Spinal cord (tissue), 10 donors: ENCODE measurements around the gene FNIP2. TPM values are rescaled to one million over a fixed set of nuclear protein-coding genes. Genes with fewer than 3 reads are reported as not detected.
"Not testable (repeated sequence)": the region's sequence is repeated elsewhere in the genome, so short reads cannot be mapped to it uniquely, and the experiment has no call there.

Source experiments
- DNase-seq, 6 donors: peaks; one replicate each; pipeline versions ENCODE4 v3.0.0 to v3.0.0-alpha.2; 2013 to 2015; ENCODE audit warnings: low spot score in 6 of 6, low read depth in 4 of 6
- H3K27ac ChIP-seq: one replicate; pipeline ENCODE4 v1.5.1; 2013; ENCODE audit warnings: low read depth, low read length, control low read depth
- H3K27me3 ChIP-seq: one replicate; pipeline ENCODE4 v1.6.1; 2013; ENCODE audit warnings: low read length; ENCODE audit not compliant: control insufficient read depth, insufficient read depth
- H3K36me3 ChIP-seq: one replicate; pipeline ENCODE4 v1.6.1; 2013; ENCODE audit warnings: low read length; ENCODE audit not compliant: control insufficient read depth, insufficient read depth
- H3K4me1 ChIP-seq: one replicate; pipeline ENCODE4 v1.6.1; 2013; ENCODE audit warnings: low read length; ENCODE audit not compliant: control insufficient read depth, insufficient read depth
- H3K4me3 ChIP-seq: one replicate; pipeline ENCODE4 v1.5.1; 2013; ENCODE audit warnings: low read depth, low read length, control low read depth
- H3K9me3 ChIP-seq: one replicate; pipeline ENCODE4 v1.6.1; 2013; ENCODE audit warnings: low read length; ENCODE audit not compliant: control insufficient read depth, insufficient read depth
- WGBS: methylation state at CpG from one replicate; pipeline ENCODE4 v1.1.5; 2013; ENCODE audit warnings: missing lambda C conversion rate; ENCODE audit not compliant: insufficient coverage; 5-methylcytosine and 5-hydroxymethylcytosine counted together
- polyA plus RNA-seq, 2 donors: library from polyadenylated mRNA; unstranded; fragments of 120-200 nt; gene quantifications; one replicate each; pipeline ENCODE4 v1.2.1, GENCODE V29; 2013; ENCODE audit not compliant: insufficient read length in 2 of 2
- total RNA-seq, 2 donors: library from RNA; depleted of rRNA in 1 of 2; stranded (reverse); fragments of 120-200 nt in 1 of 2; fragments of >200 nt in 1 of 2; gene quantifications; one replicate each; pipeline versions ENCODE4 v1.2.3 to v1.2.4, GENCODE V29; 2013 to 2014
- donor health status: healthy.

FNIP2 gene
- total and polyA plus RNA-seq, 4 donors: 19.4 to 59.2 (median 28.7) TPM

DNA sequence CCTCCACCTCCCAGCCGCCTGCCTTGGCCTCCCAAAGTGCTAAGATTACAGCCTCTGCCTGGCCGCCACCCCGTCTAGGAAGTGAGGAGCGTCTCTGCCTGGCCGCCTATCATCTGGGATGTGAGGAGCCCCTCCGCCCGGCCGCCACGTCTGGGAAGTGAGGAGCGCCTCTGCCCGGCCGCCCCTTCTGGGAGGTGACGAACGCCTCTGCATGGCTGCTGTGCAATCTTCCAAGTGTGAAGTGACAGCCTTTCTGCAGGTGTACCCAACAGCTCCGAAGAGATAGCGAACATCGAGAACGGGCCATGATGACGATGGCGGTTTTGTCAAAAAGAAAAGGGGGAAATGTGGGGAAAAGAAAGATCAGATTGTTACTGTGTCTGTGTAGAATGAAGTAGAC is 9.3 kb upstream of the FNIP2 start:
- 93% methylated on average over 19 of the region's 20 CpGs for WGBS
- not testable (repeated sequence) for H3K36me3 ChIP-seq, DNase-seq, H3K4me3 ChIP-seq, H3K27me3 ChIP-seq, H3K27ac ChIP-seq, H3K4me1 ChIP-seq, H3K9me3 ChIP-seq

DNA sequence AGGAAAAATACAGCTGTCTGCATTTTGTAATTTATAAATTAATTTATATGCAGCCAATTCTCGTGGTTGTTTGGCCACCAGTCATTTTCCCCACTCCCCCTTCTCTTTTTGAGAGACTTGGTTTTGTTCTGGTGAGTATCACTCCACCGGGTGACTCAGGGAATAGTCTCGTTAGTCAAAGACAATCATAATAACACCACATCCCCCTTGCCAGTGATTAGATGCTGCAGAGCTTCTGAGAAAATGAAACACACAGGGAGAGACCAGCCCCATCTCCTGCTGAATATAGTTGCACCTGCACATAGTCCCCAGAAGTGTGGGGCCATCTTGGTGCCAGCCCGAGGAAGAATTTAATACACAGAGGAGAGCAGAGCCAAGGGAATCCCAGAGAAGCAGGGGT is 8.0 kb upstream of the FNIP2 start:
- WGBS: 100% methylated on average over 1 of the region's 4 CpGs
- no peak for DNase-seq
- no peaks in the 10 kb centered on the region for H3K9me3 ChIP-seq
- H3K27me3 ChIP-seq: no peaks in the 10 kb centered on the region
- no peaks in the 10 kb centered on the region for H3K36me3 ChIP-seq
- H3K4me3 ChIP-seq: no peak overlapping the region
- H3K4me1 ChIP-seq: no peaks in the 10 kb centered on the region
- no peak overlapping the region for H3K27ac ChIP-seq

DNA sequence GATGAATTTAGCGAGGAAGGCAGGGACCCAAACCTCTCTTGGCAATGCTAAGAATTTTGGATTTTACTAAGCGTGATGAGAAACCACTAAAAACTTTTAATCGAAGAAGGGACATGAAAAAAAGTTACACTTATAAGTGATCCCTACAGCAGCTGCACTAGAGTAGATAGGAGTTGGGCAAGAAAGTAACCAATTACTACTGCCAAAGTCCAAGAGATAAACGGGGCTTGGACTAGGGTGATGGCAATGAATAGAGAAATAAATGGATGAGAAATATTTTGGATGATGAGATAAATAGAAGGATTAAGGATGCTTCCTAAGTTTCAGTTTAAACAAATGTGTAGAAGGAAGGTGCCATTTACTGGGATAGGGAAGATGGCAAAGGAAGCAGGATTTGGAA is 6.3 kb upstream of the FNIP2 start:
- Histone ChIP-seq H3K27me3 (no peaks in the 10 kb centered on the region), H3K36me3 (no peaks in the 10 kb centered on the region), H3K4me1 (no peaks in the 10 kb centered on the region), H3K9me3 (no peaks in the 10 kb centered on the region), H3K27ac (no peak overlapping the region), H3K4me3 (no peak overlapping the region)
- 100% methylated on average over 2 of the region's 4 CpGs for WGBS
- no peak for DNase-seq

DNA sequence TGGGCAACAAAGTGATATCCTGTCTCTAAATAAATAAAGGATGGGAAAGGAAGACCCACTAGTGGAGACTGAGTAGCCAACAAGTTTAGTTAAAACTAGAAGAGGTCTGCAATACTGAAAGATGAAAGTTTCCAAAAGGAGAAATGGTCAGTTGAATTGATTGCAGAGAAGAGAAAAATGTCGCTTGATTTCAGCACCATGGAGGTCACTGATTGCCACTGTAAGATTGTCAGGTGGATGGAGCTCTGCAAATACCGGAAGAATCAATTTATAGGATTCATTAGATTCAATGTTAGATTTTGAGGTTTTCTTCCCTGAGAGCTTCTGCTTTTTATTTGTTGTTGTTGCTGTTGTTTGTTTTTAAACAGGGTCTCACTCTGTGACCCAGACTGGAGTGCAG is 5.4 kb upstream of the FNIP2 start:
- no peaks in the 10 kb centered on the region for H3K27me3 ChIP-seq
- H3K27ac ChIP-seq: no peak overlapping the region
- H3K9me3 ChIP-seq: no peaks in the 10 kb centered on the region
- no peaks in the 10 kb centered on the region for H3K4me1 ChIP-seq
- H3K4me3 ChIP-seq: no peak overlapping the region
- 50% methylated on average over 2 of the region's 2 CpGs for WGBS
- H3K36me3 ChIP-seq: no peaks in the 10 kb centered on the region
- DNase-seq: no peak

DNA sequence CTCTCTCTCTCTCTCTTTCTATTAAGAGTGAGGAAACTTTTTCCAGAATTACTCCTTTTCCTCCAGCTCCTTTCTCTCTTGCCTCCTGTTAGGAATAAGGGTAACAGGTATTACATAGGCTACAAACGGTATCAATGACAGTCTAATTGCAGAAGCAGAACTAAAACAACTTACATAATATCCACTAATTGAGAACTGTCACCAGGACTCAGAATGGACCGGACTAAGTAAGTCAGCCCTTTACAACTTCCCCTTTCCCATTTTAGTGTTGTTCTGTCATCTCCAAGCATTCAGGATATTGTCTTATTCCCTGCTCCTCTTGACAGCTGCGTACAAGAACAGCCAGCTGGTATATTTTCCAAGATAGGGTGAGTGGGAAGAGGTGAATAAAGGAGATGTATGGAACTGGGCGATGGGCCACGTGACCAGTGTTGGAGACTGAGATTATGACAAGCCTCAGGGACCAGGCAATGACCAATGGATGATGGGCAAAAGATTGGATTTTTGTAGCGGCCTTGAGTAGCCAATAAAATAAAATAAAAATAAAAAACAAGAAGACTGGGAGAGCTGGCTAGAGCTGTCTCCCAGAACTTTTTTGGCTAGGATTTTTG is 2.3 kb upstream of the FNIP2 start:
- no peak overlapping the region for H3K27ac ChIP-seq
- H3K4me1 ChIP-seq: no peaks in the 10 kb centered on the region
- no peaks in the 10 kb centered on the region for H3K9me3 ChIP-seq
- no peak for DNase-seq
- 93% methylated on average over 3 of the region's 6 CpGs for WGBS
- no peak overlapping the region for H3K4me3 ChIP-seq
- H3K27me3 ChIP-seq: no peaks in the 10 kb centered on the region
- H3K36me3 ChIP-seq: no peaks in the 10 kb centered on the region

DNA sequence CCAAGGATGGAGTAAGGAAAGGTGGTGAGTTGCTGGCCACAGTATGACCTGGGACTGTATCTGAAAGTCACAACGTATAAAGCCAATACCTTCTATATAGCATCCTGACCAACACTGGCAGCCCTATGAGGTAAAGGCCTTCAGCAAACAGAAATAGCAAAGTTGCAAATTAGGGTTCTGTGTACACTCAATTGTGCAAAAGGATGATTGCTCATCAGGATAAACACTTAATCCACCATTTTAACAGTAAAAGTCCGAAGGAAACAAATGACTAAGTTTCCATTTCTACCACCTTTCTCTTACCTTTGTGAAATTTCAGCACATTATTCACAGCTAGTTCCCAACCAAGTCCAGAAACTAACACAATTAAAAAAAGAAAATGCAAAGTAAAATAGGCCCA is 1.4 kb upstream of the FNIP2 start:
- H3K27ac ChIP-seq: no peak overlapping the region
- H3K4me3 ChIP-seq: no peak overlapping the region
- no peaks in the 10 kb centered on the region for H3K36me3 ChIP-seq
- no peaks in the 10 kb centered on the region for H3K4me1 ChIP-seq
- WGBS: no CpG with 5 or more reads among the region's 2 CpGs
- DNase-seq: no peak
- H3K9me3 ChIP-seq: no peaks in the 10 kb centered on the region
- no peaks in the 10 kb centered on the region for H3K27me3 ChIP-seq

DNA sequence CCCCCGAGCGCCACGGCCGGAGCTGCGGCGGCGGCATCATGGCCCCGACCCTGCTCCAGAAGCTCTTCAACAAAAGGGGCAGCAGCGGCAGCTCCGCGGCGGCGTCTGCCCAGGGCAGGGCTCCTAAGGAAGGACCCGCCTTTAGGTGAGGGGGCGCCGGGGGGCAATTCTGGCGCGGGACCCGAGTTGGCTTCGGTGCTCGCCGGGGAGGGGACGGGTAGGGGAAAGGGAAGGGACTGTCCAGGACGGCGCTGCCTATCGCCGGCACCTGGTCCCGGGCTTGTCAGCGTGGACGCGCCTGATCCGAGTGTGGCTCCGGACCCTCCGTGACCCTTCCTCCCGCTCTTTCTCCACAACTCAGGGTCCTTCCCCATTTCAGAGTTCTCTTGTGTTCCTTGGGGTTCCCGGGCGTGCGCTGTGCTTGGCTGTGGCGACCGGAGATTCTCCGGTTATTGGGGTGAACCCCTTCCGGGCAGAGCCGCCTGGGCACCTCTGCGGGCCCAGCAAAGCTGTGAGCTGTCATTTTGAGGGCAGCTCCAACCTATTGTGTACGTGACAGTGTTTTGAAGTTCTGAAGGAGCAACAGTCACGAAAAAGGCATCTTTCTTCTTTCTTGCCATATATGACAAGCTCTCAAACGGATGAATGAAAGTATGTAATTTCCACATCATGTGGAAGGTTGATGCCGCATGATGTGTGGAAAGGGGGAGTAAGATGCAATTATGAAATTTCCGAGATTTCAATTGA is 522 bp downstream of the FNIP2 start:
- peak overlapping the region; percentile 79 for H3K27ac ChIP-seq
- 0% methylated on average over 36 of the region's 49 CpGs for WGBS
- peak in 2 of 6 donors; percentile 64 to 67 for DNase-seq
- H3K27me3 ChIP-seq: no peaks in the 10 kb centered on the region
- H3K9me3 ChIP-seq: no peaks in the 10 kb centered on the region
- peak overlapping the region; percentile 92 for H3K4me3 ChIP-seq
- H3K36me3 ChIP-seq: no peaks in the 10 kb centered on the region
- no peaks in the 10 kb centered on the region for H3K4me1 ChIP-seq

DNA sequence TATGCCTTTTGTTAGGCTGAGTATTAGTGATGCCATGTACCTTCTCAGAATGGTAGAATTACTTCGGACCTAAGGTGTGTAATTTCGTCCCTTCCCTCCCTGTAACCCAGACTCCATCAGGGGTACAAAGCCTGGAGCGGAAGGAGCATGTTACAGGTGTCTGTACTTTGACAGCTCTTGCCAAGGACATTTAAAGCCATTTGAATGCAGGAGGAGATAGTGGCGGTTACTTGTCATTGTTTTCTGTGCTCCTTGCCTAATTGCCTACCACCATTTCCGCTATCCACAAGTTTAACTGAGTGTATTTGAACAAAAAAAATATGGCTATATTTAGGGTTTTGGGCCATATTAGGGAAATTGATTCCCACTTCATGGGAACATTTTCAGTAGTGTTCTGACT is 1.8 kb downstream of the FNIP2 start:
- Histone ChIP-seq H3K27me3 (no peaks in the 10 kb centered on the region), H3K36me3 (no peaks in the 10 kb centered on the region), H3K9me3 (no peaks in the 10 kb centered on the region), H3K4me1 (no peaks in the 10 kb centered on the region), H3K4me3 (no peak overlapping the region), H3K27ac (no peak overlapping the region)
- no CpG with 5 or more reads among the region's 5 CpGs for WGBS
- no peak for DNase-seq

DNA sequence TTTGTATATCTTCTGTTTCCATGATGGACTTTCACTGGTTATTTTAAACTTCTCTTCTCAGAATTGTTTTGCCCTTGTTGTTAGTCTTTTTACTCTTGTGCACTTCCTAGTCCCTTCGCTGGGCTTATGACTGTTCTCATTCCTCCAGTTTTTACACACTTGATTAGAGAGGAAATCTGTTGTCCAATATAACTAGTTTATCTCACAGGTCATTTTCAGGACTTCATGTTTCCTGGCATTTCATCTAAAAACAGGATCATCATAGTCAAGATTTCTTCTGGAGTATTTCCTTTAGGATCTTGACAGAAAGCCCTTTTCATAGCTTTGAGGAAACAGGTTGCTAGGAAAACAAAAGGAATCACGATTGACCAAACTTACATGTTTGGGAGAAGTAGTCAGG is 3.0 kb downstream of the FNIP2 start:
- no peak for DNase-seq
- H3K27ac ChIP-seq: no peak overlapping the region
- no peaks in the 10 kb centered on the region for H3K36me3 ChIP-seq
- no peaks in the 10 kb centered on the region for H3K9me3 ChIP-seq
- no CpG with 5 or more reads among the region's 2 CpGs for WGBS
- H3K4me1 ChIP-seq: no peaks in the 10 kb centered on the region
- H3K4me3 ChIP-seq: no peak overlapping the region
- H3K27me3 ChIP-seq: no peaks in the 10 kb centered on the region

DNA sequence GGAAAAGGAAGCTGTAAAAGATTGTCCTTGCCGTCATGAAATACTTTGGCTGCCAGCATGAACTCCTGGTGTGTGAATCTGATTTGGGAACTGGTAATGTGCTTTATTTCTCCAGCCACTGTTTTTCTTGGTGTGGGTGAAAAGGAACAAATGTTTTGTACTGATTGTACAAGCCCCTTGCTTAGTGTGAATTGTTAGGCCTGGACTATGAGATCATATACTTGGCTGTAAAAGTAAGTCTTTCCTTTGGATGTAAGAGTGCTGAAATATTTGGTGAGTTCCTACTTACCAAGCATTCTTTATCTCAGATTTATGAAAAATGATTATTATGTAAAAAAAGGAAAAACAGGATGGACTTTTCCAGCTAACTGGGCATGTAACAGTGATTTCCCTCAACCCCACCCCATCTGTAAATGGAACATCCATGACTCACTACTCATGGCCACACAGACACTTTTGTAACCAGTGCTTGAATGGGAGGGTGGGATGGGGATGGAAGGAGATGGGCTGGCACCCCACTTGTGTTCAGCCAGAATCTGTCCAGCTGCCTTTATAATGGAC is 6.3 kb downstream of the FNIP2 start:
- Histone ChIP-seq H3K9me3 (no peaks in the 10 kb centered on the region), H3K27me3 (no peaks in the 10 kb centered on the region), H3K4me3 (no peak overlapping the region), H3K36me3 (no peaks in the 10 kb centered on the region), H3K27ac (peak overlapping the region; percentile 72), H3K4me1 (no peaks in the 10 kb centered on the region)
- 25% methylated on average over 1 of the region's 1 CpG for WGBS
- DNase-seq: peak in 1 of 6 donors; percentile 49
